Endothelial cell (in vitro differentiated cells): ENCODE measurements around the gene CEBPA. TPM values are rescaled to one million over a fixed set of nuclear protein-coding genes. Genes with fewer than 3 reads are reported as not detected.
"Not testable (repeated sequence)": the region's sequence is repeated elsewhere in the genome, so short reads cannot be mapped to it uniquely, and the experiment has no call there.

Experiments used
- DNase-seq: peaks from one replicate; pipeline ENCODE4 v3.0.0; 2021; ENCODE audit warnings: low spot score
- H3K27ac Mint-ChIP-seq: one replicate; pipeline ENCODE4 v1.8.0; 2021; ENCODE audit warnings: mixed read lengths, inconsistent platforms; ENCODE audit not compliant: unreplicated experiment
- H3K27me3 Mint-ChIP-seq: one replicate; pipeline ENCODE4 v1.8.0; 2021; ENCODE audit warnings: mild to moderate bottlenecking, moderate library complexity, mixed read lengths, inconsistent platforms; ENCODE audit not compliant: unreplicated experiment
- H3K36me3 Mint-ChIP-seq: one replicate; pipeline ENCODE4 v1.8.0; 2021; ENCODE audit warnings: mild to moderate bottlenecking, low read depth, mixed read lengths, inconsistent platforms; ENCODE audit not compliant: unreplicated experiment
- H3K4me1 Mint-ChIP-seq: one replicate; pipeline ENCODE4 v1.8.0; 2021; ENCODE audit warnings: mild to moderate bottlenecking, mixed read lengths, inconsistent platforms; ENCODE audit not compliant: unreplicated experiment
- H3K4me3 Mint-ChIP-seq: one replicate; pipeline ENCODE4 v1.8.0; 2021; ENCODE audit warnings: mild to moderate bottlenecking, mixed read lengths, inconsistent platforms; ENCODE audit not compliant: unreplicated experiment
- H3K9me3 Mint-ChIP-seq: one replicate; pipeline ENCODE4 v1.8.0; 2021; ENCODE audit warnings: mixed read lengths, inconsistent platforms; ENCODE audit not compliant: unreplicated experiment
- total RNA-seq: library from RNA; stranded (reverse); fragmentation: NEBNext Ultra II Directional; extraction: Animal tissue kit (Norgen Biotek cat#: 25700); gene quantifications from one replicate; pipeline ENCODE4 v1.2.1, GENCODE V29; 2021; ENCODE audit not compliant: unreplicated experiment
- TF ChIP-seq, protein P1 (sequence below): fragments of 200-600 bp; sonication (generic); IDR thresholded peaks from one replicate; pipeline ENCODE4 v1.5.0; 2021; ENCODE audit warnings: antibody characterized with exemption; ENCODE audit not compliant: unreplicated experiment

Gene CEBPA
- total RNA-seq, 1 donor from 2014 or later = 0.59 TPM

DNA sequence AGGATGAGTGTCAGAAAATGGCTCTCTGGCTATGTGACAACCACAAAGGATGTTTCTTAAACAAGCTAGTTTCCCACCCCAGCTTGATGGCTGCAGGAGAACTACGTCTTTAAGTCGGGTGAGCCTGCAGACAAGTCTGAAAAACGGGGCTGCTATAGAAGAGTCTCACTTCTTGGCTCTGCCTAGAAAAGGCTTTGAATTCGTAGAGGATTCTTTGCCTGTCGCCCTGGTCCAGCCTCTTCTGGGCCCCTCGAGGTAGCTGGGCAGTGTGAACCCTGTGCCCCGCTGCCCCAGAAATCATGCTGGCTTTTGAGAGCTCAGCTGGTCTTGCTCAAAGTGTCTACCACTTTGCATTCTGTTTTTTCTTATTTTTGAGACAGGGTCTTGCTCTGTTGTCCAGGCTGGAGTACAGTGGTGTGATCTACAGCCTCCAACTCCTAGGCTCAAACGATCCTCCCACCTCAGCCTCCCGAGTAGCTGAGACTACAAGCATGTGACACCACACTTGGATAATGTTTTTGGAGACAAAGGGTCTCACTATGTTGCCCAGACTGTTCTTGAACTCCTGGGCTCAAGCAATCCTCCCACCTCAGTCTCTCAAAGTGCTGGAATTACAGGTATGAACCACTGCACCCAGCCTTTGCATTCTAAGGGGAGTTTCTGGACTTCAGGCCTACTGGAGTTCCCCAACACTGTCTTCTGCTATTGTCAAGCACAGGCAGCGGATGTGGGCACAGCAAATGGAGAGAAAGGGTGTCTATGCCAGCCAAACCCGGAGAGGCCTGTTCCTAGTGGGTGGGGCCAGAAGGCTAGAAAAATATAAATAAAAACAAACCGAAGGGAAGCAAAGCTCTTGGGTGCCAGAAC, 6.5 kb downstream of the CEBPA start:
- H3K4me3 Mint-ChIP-seq = peak overlapping the region; percentile 4
- DNase-seq = no peak
- no peak overlapping the region for H3K27ac Mint-ChIP-seq
- H3K36me3 Mint-ChIP-seq = no peaks in the 10 kb centered on the region
- H3K4me1 Mint-ChIP-seq = no peaks in the 10 kb centered on the region
- TF ChIP-seq, protein P1, sequence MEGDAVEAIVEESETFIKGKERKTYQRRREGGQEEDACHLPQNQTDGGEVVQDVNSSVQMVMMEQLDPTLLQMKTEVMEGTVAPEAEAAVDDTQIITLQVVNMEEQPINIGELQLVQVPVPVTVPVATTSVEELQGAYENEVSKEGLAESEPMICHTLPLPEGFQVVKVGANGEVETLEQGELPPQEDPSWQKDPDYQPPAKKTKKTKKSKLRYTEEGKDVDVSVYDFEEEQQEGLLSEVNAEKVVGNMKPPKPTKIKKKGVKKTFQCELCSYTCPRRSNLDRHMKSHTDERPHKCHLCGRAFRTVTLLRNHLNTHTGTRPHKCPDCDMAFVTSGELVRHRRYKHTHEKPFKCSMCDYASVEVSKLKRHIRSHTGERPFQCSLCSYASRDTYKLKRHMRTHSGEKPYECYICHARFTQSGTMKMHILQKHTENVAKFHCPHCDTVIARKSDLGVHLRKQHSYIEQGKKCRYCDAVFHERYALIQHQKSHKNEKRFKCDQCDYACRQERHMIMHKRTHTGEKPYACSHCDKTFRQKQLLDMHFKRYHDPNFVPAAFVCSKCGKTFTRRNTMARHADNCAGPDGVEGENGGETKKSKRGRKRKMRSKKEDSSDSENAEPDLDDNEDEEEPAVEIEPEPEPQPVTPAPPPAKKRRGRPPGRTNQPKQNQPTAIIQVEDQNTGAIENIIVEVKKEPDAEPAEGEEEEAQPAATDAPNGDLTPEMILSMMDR = no peak
- H3K27me3 Mint-ChIP-seq = peaks cover 12% of the 10 kb centered on the region
- no peaks in the 10 kb centered on the region for H3K9me3 Mint-ChIP-seq

DNA sequence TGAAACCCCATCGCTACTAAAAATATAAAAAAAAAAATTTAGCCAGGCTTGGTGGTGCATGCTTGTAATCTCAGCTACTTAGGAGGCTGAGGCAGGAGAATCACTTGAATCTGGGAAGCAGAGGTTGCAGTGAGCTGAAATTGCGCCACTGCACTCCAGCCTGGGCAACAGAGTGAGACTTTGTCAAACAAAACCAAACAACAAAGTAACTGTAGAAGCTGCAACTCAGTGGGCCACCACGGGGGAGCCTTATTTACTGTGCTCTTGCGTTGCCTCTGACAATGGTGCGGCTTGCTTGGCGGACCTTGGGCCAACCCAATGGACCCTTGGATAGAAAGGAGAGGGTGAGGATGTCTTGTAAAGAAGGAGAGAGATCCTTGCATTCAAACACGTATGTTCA, 7.3 kb downstream of the CEBPA start:
- not testable (repeated sequence) for H3K9me3 Mint-ChIP-seq, H3K36me3 Mint-ChIP-seq, H3K4me1 Mint-ChIP-seq, H3K4me3 Mint-ChIP-seq, DNase-seq, H3K27ac Mint-ChIP-seq, H3K27me3 Mint-ChIP-seq

DNA sequence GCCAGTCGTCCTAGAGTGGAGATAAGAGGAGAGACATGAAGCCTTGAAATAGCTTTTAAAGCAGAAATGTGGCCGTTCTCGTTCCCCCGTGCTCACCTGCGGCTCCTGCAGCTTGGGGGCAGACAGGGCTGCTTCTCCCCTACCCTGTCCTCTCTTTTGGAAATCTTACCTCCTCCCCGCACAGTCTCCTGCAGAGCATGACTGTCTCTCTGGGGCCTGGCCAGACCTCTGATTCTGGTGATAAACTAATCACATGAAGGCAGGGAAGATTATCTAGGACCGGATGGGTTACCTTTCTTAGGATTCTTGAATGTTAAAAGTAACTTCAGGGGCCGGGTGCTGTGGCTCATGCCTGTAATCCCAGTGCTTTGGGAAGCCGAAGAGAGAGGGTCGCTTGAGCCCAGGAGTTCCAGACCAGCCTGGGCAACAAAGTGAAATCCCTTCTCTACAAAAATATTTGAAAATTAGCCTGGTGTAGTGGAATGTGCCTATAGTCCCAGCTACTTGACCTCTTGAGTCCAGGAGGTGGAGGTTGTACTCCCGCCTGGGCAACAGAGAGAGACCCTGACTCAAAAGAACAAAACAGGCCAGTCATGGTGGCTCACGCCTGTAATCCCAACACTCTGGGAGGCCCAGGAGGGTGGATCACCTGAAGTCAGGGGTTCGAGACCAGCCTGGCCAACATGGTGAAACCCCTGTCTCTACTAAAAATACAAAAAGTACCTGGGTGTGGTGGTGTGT, 8.1 kb downstream of the CEBPA start:
- Mint-ChIP-seq H3K36me3 (no peaks in the 10 kb centered on the region), H3K27ac (no peak overlapping the region), H3K4me3 (no peak overlapping the region), H3K9me3 (no peaks in the 10 kb centered on the region), H3K4me1 (no peaks in the 10 kb centered on the region), H3K27me3 (peaks cover 5% of the 10 kb centered on the region)
- no peak for DNase-seq
- TF ChIP-seq, protein P1 = no peak

DNA sequence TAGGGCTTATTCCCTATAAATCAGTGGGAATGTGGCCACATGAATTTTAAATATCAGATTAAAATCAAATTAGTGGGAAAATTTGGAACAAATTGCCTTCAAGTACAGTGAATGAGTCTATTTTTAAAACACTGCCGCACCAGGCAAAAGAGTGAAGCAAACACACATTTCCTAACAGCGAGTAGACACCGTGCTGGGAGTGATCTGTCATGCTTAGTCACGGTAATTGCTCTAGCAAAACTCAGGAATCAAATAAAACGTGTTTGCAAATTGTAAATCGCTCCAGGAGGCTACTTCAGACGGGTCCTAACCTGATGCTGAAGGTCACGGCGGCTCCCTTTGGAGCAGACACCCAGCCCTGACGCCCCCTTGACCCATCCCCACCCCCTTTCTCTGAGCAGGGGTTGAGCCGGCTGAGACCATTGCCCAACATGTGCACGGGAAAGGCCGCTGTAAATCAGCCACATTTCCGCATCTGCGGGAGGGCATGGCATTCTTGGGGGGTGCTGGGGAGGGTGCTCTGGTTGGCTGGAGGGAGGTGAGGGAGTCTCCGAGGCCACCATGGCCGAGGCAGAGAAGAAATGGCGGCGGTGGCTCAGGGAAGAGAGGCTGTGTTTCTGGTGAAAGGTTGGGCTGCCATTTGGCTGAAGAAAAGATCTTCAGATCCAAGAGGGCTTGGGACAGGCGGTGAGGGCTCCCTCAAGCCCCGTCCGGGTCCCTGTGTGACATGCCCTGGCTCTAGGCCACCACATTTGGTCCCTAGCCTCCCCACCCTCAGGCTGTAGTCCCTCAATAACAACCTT, 8.9 kb downstream of the CEBPA start:
- H3K4me1 Mint-ChIP-seq = no peaks in the 10 kb centered on the region
- TF ChIP-seq, protein P1 = no peak
- H3K36me3 Mint-ChIP-seq = peaks cover 5% of the 10 kb centered on the region
- H3K4me3 Mint-ChIP-seq = no peak overlapping the region
- DNase-seq = no peak
- H3K27ac Mint-ChIP-seq = no peak overlapping the region
- H3K27me3 Mint-ChIP-seq = peaks cover 5% of the 10 kb centered on the region
- H3K9me3 Mint-ChIP-seq = no peaks in the 10 kb centered on the region

DNA sequence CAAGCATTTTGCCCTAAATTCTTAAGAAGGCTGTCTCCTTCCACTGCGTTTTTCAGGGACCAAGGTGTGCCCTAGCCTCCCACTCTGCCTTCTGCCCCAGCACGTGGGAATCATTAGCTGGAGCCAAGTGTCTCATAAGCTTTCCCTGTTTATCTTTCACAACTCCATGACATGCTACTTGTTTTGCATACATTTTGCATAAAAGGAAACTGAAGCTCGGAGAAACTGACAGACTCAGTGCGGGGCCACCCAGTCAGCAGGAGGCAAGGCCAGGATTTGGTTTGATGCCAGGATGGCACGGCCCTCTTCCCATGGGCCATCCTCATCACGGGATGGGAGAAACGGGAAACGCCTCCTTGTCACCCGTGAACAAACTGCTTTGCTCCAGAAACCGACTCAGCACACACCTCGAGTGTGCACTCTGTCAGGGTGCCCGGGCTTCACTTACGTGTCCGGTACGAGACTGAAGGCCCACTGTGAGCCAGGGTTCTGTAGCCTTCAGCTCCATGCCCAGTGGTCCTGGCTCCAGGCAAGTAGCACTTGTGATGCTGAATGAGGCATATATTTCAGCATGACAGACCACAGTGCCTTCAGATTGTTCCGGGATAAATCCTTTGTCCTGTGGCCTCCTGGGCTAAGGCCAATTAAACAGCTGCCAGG, 9.6 kb downstream of the CEBPA start:
- no peak overlapping the region for H3K4me3 Mint-ChIP-seq
- no peaks in the 10 kb centered on the region for H3K9me3 Mint-ChIP-seq
- peaks cover 5% of the 10 kb centered on the region for H3K36me3 Mint-ChIP-seq
- no peak overlapping the region for H3K27ac Mint-ChIP-seq
- DNase-seq = no peak
- peaks cover 5% of the 10 kb centered on the region for H3K27me3 Mint-ChIP-seq
- TF ChIP-seq, protein P1 = no peak
- no peaks in the 10 kb centered on the region for H3K4me1 Mint-ChIP-seq
